ELF-1 (cell line): Measurements from ENCODE around the gene CLIC6.
"Not testable (repeated sequence)": the region's sequence is repeated elsewhere in the genome, so short reads cannot be mapped to it uniquely, and the experiment has no call there.

Experiments
- DNase-seq: peaks from one replicate; pipeline ENCODE4 v3.0.0-alpha.2; 2016; ENCODE audit warnings: low read depth, low spot score

Gene CLIC6

GRCh38 chr21:34651642-34652041 lies 17.2 kb upstream of the CLIC6 start:
- DNase-seq, result no peak

GRCh38 chr21:34653522-34653921 lies 15.3 kb upstream of the CLIC6 start:
- no peak for DNase-seq

GRCh38 chr21:34661848-34662247 lies 6.9 kb upstream of the CLIC6 start:
- no peak for DNase-seq

DNA sequence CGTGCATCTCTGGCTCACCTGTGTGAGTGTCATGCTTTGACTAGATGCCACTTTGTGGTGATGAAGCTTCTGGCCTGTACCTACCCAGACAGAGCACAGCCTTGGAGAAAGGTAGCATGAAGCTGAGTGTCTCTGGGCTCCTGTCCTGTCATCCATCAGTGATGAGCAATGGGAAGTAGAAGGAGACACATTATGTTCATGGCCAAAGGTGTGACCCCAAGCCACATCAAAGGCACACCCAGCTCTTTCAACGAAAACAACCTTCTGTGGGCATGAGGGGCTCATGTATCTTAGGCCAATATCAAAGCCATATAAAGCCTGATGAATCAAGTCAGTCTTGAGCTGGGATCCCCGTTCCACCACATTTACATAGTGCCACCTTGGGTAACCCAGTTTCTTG lies 1.0 kb upstream of the CLIC6 start:
- no peak for DNase-seq

- peak; percentile 51 for DNase-seq
These were observed 520 bp downstream of the CLIC6 start for GRCh38 chr21:34669149-34669879.

- DNase-seq, result not testable (repeated sequence)
These were observed 1.1 kb downstream of the CLIC6 start for GRCh38 chr21:34669880-34670219.

- peak; percentile 47 for DNase-seq
These were observed 1.6 kb downstream of the CLIC6 start for GRCh38 chr21:34670220-34670961.

DNA sequence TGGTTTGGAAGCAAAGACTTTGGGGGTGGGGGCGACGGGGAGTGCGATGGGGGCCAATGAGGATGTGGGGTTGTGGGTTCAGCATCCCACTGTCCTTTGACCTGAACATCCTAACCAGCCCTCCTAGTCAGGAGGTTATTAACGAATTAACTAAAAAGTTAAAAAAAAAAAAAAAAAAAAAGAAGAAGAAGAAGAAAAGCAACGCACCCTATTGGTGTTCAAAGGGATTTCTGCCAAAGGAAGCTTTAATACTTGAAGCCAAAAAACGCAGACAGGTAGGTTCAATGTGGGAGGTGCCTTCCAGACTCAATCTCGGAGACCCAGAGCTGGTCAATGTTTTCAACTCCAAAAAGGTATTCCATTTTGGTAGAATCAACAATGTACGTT lies 2.2 kb downstream of the CLIC6 start:
- no peak for DNase-seq

GRCh38 chr21:34671462-34671861 lies 2.7 kb downstream of the CLIC6 start:
- DNase-seq, result no peak

DNA sequence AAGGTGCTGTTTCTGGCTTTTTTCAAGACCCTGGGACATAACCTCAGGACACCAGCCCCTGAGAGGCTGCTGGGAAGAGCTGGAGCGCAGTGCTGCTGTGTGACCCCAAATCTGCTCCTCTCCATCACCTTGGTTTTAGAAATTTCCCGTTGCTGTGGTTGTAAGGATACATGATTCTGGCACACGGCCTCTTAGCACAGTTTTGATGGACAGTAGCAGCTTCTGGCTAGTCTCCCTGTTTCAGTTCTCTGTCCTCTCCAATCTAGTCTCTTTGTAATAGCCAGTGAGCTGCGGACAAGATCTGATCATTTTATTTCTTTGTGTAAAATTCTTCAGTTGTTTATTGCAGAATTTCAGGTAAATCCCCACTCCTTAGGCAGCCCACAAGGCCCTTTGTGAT lies 3.1 kb downstream of the CLIC6 start:
- DNase-seq, result no peak

- no peak for DNase-seq
These were observed 4.2 kb downstream of the CLIC6 start for GRCh38 chr21:34673006-34673405.

DNA sequence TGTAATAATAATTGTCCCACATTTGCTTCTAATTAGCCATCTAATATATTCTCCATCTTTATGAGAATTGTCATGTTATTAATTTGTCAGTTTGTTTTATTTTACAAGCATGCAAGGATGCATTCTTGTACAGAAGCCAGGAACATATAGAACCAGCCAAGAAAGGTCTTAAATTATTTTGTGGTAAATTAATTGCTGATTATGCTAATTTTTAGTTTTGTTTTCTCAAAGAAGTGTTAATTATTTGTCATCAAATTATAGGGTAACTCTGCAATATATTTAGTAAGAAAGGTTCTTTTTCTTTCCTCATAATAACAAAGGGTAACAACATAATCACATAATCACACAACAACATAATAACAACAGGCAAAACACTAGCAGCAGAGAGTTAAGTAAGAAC lies 5.7 kb downstream of the CLIC6 start:
- no peak for DNase-seq

DNA sequence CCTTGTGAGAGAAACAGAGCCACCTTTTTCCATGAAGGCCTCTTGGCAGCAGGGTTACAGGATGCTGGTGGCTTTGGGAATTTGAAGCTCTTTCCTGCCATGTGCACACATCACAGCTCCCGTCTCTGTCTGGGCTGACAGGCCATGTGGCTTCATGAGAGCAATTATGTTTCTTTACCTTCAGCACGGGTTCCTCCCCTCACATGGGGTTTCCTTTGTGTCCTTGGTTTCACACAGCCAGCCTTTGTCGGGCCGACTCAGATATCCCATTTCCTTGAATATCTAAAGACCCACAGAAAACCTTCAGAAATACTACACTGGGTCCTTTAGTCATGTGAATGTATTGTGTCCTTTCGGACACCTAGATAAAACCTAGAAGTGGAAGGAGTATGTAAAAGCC lies 7.1 kb downstream of the CLIC6 start:
- DNase-seq, result no peak

DNA sequence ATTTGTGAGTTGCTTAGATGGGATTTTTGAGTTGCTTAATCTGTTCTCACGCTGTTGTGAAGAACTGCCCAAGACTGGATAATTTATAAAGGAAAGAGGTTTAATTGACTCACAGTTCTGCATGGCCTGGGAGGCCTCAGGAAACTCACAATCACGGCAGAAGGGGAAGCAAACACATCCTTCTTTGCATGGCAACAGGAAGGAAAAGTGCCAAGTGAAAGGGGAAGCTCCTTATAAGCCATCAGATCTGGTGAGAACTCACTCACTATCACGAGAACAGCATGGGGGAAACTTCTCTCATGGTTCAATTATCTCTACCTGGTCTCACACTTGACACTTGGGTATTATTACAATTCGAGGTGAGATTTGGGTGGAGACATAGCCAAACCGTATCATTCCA lies 10.3 kb downstream of the CLIC6 start:
- no peak for DNase-seq

GRCh38 chr21:34684174-34684876 lies 15.5 kb downstream of the CLIC6 start:
- DNase-seq, result no peak

DNA sequence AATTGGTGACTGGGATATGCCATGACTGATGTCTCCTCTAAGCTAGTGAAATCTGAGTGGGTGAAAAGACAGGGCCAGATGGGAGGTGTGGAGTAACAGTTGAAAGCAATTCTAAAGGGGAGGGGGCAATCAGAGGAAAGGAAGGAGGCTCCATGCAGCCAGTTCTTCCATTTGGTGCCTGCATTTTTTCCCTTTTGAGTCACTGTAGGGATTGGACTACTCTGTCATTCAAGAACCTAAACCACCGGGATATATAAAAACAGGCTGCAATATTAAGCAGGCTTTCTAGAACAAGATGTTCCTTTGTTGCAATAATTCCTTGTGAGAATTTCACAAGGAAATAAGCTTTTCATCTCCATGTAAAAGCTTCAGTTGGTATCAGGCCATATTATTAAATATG lies 18.3 kb downstream of the CLIC6 start:
- no peak for DNase-seq

DNA sequence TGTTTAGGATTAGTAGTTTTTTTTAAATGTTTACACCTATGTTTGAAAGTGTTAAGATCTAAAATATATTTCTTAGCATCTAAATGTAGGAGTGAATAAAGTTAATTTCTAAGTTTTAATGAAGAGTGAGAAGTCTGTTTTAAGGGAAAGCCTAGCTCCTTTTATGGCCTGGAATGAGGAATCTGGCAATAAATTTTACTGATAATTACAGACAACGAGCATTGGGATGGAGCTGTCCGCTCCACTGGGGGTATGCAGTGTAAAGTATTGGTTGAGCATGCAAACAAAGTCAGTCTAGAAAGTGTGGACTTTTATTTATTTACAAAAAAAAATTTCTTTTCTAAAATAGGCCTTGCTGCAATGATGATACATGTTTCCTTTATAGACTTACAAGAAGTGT lies 19.0 kb downstream of the CLIC6 start:
- DNase-seq, result no peak

GRCh38 chr21:34688145-34688544 lies 19.4 kb downstream of the CLIC6 start:
- no peak for DNase-seq

- DNase-seq, result no peak
These were observed 19.9 kb downstream of the CLIC6 start for GRCh38 chr21:34688715-34689114.

- DNase-seq, result no peak
These were observed 21.4 kb downstream of the CLIC6 start for GRCh38 chr21:34690041-34690792.

- DNase-seq, result no peak
These were observed 22.0 kb downstream of the CLIC6 start for GRCh38 chr21:34690793-34691175.

- DNase-seq, result no peak
These were observed 22.7 kb downstream of the CLIC6 start for GRCh38 chr21:34691390-34692032.
